ENCODE results near the gene LMX1A. TPM values are rescaled to one million over a fixed set of nuclear protein-coding genes. Genes with fewer than 3 reads are reported as not detected.
A peak's percentile ranks its signal among the peaks of the same experiment; 100 is the strongest.

Gene LMX1A
- not detected for total RNA-seq

- no peak for TF ChIP-seq CTCF (IDR thresholded peaks at IDR 0.05)
- no peak for TF ChIP-seq POLR2AphosphoS5 (IDR thresholded peaks at IDR 0.05; ENCODE audit: insufficient read depth in 1 of 2, low read depth in 1 of 2)
- no peak for TF ChIP-seq POLR2A (IDR thresholded peaks at IDR 0.05)
- H3K4me3 ChIP-seq = peak within 1 kb of the TSS; percentile 40 to 46
- no peak within 1 kb of the TSS for H3K27ac ChIP-seq
- no peak for DNase-seq (ENCODE audit: extremely low spot score in 2 of 2)
- peaks cover 11% of the 10 kb centered on the region for H3K27me3 ChIP-seq
- H3K36me3 ChIP-seq = no peaks in the 10 kb centered on the region
- peaks cover 36% of the 10 kb centered on the region for H3K4me1 ChIP-seq
- intact Hi-C loops (cut with DNase I) = no loop called here
- no peaks in the 10 kb centered on the region for H3K9me3 ChIP-seq
Measured at GRCh38 chr1:165355977-165356811, at the start of gene LMX1A. Gene LMX1A (minus strand): TSS chr1:165356715. CDS start chr1:165355559, 1,156 bp downstream.

- H3K4me3 ChIP-seq = no peak overlapping the region
- H3K4me1 ChIP-seq = no peaks in the 10 kb centered on the region
- H3K27ac ChIP-seq = no peak overlapping the region
- TF ChIP-seq POLR2AphosphoS5 (IDR thresholded peaks at IDR 0.05; ENCODE audit: insufficient read depth in 1 of 2, low read depth in 1 of 2) = no peak
- peak in 1 of 3 experiments; percentile 42 for TF ChIP-seq CTCF (IDR thresholded peaks at IDR 0.05)
- DNase-seq (ENCODE audit: extremely low spot score in 2 of 2) = no peak
- intact Hi-C loops (cut with DNase I) = no loop called here
- H3K9me3 ChIP-seq = no peaks in the 10 kb centered on the region
- no peaks in the 10 kb centered on the region for H3K27me3 ChIP-seq
- no peaks in the 10 kb centered on the region for H3K36me3 ChIP-seq
Measured at GRCh38 chr1:165403835-165404482, 47.4 kb upstream of the LMX1A start.

GRCh38 chr1:165402517-165403111 lies 46.1 kb upstream of the LMX1A start:
- no peak for DNase-seq (ENCODE audit: extremely low spot score in 2 of 2)
- intact Hi-C loops (cut with DNase I) = no loop called here
- no peaks in the 10 kb centered on the region for H3K9me3 ChIP-seq
- no peaks in the 10 kb centered on the region for H3K36me3 ChIP-seq
- H3K4me1 ChIP-seq = no peaks in the 10 kb centered on the region
- no peak overlapping the region for H3K4me3 ChIP-seq
- H3K27me3 ChIP-seq = no peaks in the 10 kb centered on the region
- TF ChIP-seq CTCF (IDR thresholded peaks at IDR 0.05) (no peak), POLR2AphosphoS5 (IDR thresholded peaks at IDR 0.05; ENCODE audit: insufficient read depth in 1 of 2, low read depth in 1 of 2) (no peak), POLR2A (IDR thresholded peaks at IDR 0.05) (no peak)
- no peak overlapping the region for H3K27ac ChIP-seq

GRCh38 chr1:165397944-165398343 lies 41.4 kb upstream of the LMX1A start:
- H3K27me3 ChIP-seq = no peaks in the 10 kb centered on the region
- H3K27ac ChIP-seq = peak overlapping the region; percentile 2
- TF ChIP-seq POLR2A (IDR thresholded peaks at IDR 0.05) = no peak
- TF ChIP-seq POLR2AphosphoS5 (IDR thresholded peaks at IDR 0.05; ENCODE audit: insufficient read depth in 1 of 2, low read depth in 1 of 2) = no peak
- TF ChIP-seq CTCF (IDR thresholded peaks at IDR 0.05) = no peak
- intact Hi-C loops (cut with DNase I) = loop anchor here (10.0 kb wide), 1 partner anchor 517 kb away; no protein-coding TSS in a partner anchor
- DNase-seq (ENCODE audit: extremely low spot score in 2 of 2) = no peak
- no peak overlapping the region for H3K4me3 ChIP-seq
- H3K9me3 ChIP-seq = no peaks in the 10 kb centered on the region
- no peaks in the 10 kb centered on the region for H3K36me3 ChIP-seq
- H3K4me1 ChIP-seq = peaks cover 7% of the 10 kb centered on the region
